ENCODE data around the gene LAMB3. TPM values are rescaled to one million over a fixed set of nuclear protein-coding genes. Genes with fewer than 3 reads are reported as not detected.

LAMB3 gene
- total and polyA plus RNA-seq, 4 experiments from 2014 or later, result 0.18 to 0.69 (median 0.38) TPM; not detected in 1

DNA sequence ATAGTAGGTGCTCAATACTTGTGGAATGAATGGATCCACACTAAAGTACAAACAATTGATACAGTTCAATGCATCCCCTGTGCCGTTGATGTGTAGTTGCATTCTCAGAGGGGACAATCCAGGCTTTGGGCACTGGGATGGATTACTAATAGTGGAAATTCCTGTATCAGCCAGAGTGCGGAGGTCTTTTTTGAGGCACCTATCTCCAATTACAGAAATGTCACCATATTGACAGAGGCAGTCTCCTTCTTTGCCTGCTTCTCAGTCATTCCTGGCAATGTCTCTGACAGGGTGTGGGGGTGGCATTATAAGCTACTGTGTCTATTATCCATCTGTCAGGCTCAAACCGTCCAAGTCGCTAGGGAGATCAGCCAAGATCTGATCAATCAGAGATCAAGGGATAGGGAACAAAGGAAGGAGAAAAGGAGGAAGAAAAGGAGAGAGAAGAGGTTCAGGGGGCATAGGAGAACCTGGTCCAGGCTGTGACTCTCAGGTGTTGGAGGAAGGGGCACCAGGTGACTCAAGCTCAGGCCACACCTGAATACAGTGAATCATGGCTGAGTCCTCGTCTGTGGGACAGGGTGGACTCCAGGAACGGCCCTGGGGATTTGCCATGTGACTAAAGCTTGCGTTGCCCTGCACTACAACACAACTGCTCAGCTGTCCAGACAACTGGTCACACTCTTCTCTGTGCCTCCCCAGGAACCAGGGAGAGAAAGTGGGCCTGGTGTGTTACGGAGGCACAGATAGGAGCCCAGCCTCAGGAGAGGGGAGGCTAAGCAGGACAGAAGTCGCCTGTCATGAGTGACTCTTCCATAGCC lies 3.4 kb upstream of the LAMB3 start:
- Histone ChIP-seq H3K27me3 (ENCODE audit: insufficient read depth, low read length) (no peaks in the 10 kb centered on the region), H3K27ac (ENCODE audit: low read depth, low read length) (no peak overlapping the region), H3K4me3 (ENCODE audit: low read length in 2 of 2) (no peak overlapping the region), H3K4me1 (ENCODE audit: insufficient read depth, low read length) (peaks cover 27% of the 10 kb centered on the region), H3K36me3 (ENCODE audit: insufficient read depth, low read length) (no peaks in the 10 kb centered on the region), H3K9me3 (ENCODE audit: control insufficient read depth in 1 of 2, low read length in 2 of 2) (no peaks in the 10 kb centered on the region)
- no peak overlapping the region for H3K4me3 Mint-ChIP-seq
- H3K27me3 Mint-ChIP-seq, result no peaks in the 10 kb centered on the region
- peak overlapping the region in 1 of 7 donors; percentile 75 for H3K27ac Mint-ChIP-seq
- peaks cover 19 to 47% (median 28%) of the 10 kb centered on the region in 4 donors for H3K4me1 Mint-ChIP-seq
- H3K36me3 Mint-ChIP-seq, result no peaks in the 10 kb centered on the region
- DNase-seq, result no peak
- ChIA-PET CTCF (ENCODE audit: partially characterized antibody) (no interaction called here), POLR2A (ENCODE audit: partially characterized antibody) (no interaction called here)
- H3K9me3 Mint-ChIP-seq, result no peaks in the 10 kb centered on the region
- intact Hi-C loops (cut with micrococcal nuclease), result no loop called here

DNA sequence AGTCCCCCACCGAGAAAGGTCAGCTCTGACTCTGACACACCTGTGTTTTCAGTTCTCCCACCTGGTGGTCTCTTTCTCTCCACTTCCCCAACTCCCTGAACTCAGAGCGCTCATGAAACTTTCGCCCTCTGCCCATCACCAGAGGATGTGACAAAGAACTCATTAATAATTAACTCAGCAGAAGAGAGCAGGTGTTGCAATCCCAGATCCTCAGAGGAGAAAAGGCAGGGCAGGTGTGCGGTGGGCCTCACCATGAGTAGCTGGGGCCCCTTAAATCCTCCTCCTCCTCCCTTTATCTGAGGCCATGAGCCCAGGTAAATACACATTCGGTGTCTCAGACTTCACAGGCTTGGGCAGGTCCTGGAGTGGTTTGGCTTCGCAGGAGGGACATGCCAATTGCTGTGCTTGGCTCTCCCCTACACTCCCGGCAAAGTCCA lies 1.7 kb upstream of the LAMB3 start:
- Histone ChIP-seq H3K27me3 (ENCODE audit: insufficient read depth, low read length) (no peaks in the 10 kb centered on the region), H3K27ac (ENCODE audit: low read depth, low read length) (no peak overlapping the region), H3K36me3 (ENCODE audit: insufficient read depth, low read length) (no peaks in the 10 kb centered on the region), H3K4me3 (ENCODE audit: low read length in 2 of 2) (no peak overlapping the region), H3K9me3 (ENCODE audit: control insufficient read depth in 1 of 2, low read length in 2 of 2) (no peaks in the 10 kb centered on the region), H3K4me1 (ENCODE audit: insufficient read depth, low read length) (peaks cover 26% of the 10 kb centered on the region)
- peaks cover 18 to 53% (median 27%) of the 10 kb centered on the region in 4 donors for H3K4me1 Mint-ChIP-seq
- H3K9me3 Mint-ChIP-seq, result no peaks in the 10 kb centered on the region
- CTCF ChIA-PET (ENCODE audit: partially characterized antibody), result interaction anchor here (1.3 to 1.4 kb wide), 3 partner anchors 19 to 77 kb away, joined by 3 to 5 read pairs (median 4); no protein-coding TSS in a partner anchor
- intact Hi-C loops (cut with micrococcal nuclease), result no loop called here
- no peak for DNase-seq
- H3K27ac Mint-ChIP-seq, result peak overlapping the region in 3 of 7 donors; percentile 3 to 51 (median 7)
- POLR2A ChIA-PET (ENCODE audit: partially characterized antibody), result no interaction called here
- no peak overlapping the region for H3K4me3 Mint-ChIP-seq
- no peaks in the 10 kb centered on the region for H3K36me3 Mint-ChIP-seq
- no peaks in the 10 kb centered on the region for H3K27me3 Mint-ChIP-seq

GRCh38 chr1:209652873-209653401 lies 712 bp upstream of the LAMB3 start:
- peak in 2 of 5 donors; percentile 6 to 50 for DNase-seq
- Histone ChIP-seq H3K4me1 (ENCODE audit: insufficient read depth, low read length) (peaks cover 26% of the 10 kb centered on the region), H3K27me3 (ENCODE audit: insufficient read depth, low read length) (no peaks in the 10 kb centered on the region), H3K36me3 (ENCODE audit: insufficient read depth, low read length) (no peaks in the 10 kb centered on the region), H3K4me3 (ENCODE audit: low read length in 2 of 2) (no peak overlapping the region), H3K27ac (ENCODE audit: low read depth, low read length) (no peak overlapping the region), H3K9me3 (ENCODE audit: control insufficient read depth in 1 of 2, low read length in 2 of 2) (no peaks in the 10 kb centered on the region)
- intact Hi-C loops (cut with micrococcal nuclease), result no loop called here
- H3K36me3 Mint-ChIP-seq, result no peaks in the 10 kb centered on the region
- H3K4me1 Mint-ChIP-seq, result peaks cover 18 to 48% (median 27%) of the 10 kb centered on the region in 4 donors
- H3K27me3 Mint-ChIP-seq, result no peaks in the 10 kb centered on the region
- no peak overlapping the region for H3K4me3 Mint-ChIP-seq
- H3K27ac Mint-ChIP-seq, result peak overlapping the region in 5 of 7 donors; percentile 32 to 77 (median 52)
- POLR2A ChIA-PET (ENCODE audit: partially characterized antibody), result interaction anchor here (1.5 kb wide), 1 partner anchor 12 kb away, joined by 3 read pairs; no protein-coding TSS in a partner anchor
- no peaks in the 10 kb centered on the region for H3K9me3 Mint-ChIP-seq
- CTCF ChIA-PET (ENCODE audit: partially characterized antibody), result interaction anchor here (1.1 to 1.6 kb wide), 4 partner anchors 20 to 95 kb away, joined by 3 to 5 read pairs (median 4); no protein-coding TSS in a partner anchor

GRCh38 chr1:209651138-209651587 lies 1.1 kb downstream of the LAMB3 start:
- Mint-ChIP-seq H3K9me3 (no peaks in the 10 kb centered on the region), H3K36me3 (no peaks in the 10 kb centered on the region), H3K4me1 (peaks cover 18 to 48% (median 28%) of the 10 kb centered on the region in 4 donors), H3K27me3 (no peaks in the 10 kb centered on the region), H3K27ac (peak overlapping the region in 4 of 7 donors; percentile 75 to 83 (median 78)), H3K4me3 (peak overlapping the region in 4 of 8 donors; percentile 22 to 43 (median 30))
- no peaks in the 10 kb centered on the region for H3K36me3 ChIP-seq (ENCODE audit: insufficient read depth, low read length)
- CTCF ChIA-PET (ENCODE audit: partially characterized antibody), result interaction anchor here (1.2 kb wide), 1 partner anchor 12 kb away, joined by 4 read pairs; no protein-coding TSS in a partner anchor
- intact Hi-C loops (cut with micrococcal nuclease), result no loop called here
- H3K4me3 ChIP-seq (ENCODE audit: low read length in 2 of 2), result no peak overlapping the region
- peaks cover 26% of the 10 kb centered on the region for H3K4me1 ChIP-seq (ENCODE audit: insufficient read depth, low read length)
- H3K27me3 ChIP-seq (ENCODE audit: insufficient read depth, low read length), result no peaks in the 10 kb centered on the region
- DNase-seq, result peak in 4 of 5 donors; percentile 26 to 65 (median 32)
- POLR2A ChIA-PET (ENCODE audit: partially characterized antibody), result interaction anchor here (1.4 kb wide), 1 partner anchor 35 kb away, joined by 5 read pairs; no protein-coding TSS in a partner anchor
- H3K27ac ChIP-seq (ENCODE audit: low read depth, low read length), result no peak overlapping the region
- no peaks in the 10 kb centered on the region for H3K9me3 ChIP-seq (ENCODE audit: control insufficient read depth in 1 of 2, low read length in 2 of 2)

DNA sequence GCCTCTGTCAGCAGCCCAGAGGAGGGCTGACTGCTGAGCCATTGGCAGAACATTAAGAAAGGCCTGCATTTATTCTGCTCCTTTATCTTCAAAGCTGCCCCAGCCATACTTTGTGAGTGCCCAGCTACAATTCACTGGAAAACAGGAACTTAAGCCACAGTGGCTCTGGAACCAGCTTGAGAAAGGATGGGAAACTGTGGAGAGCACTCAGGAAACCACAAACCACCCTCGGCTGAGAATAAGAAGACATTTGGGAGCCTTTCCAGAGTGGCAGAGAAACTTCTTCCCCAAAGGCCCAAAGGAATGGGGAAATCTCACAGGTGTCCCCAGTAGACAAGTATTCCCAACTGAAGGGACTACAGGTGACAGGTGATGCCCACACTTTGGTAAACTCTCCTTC lies 1.8 kb downstream of the LAMB3 start:
- Mint-ChIP-seq H3K4me1 (peaks cover 21 to 48% (median 28%) of the 10 kb centered on the region in 4 donors), H3K27ac (peak overlapping the region in 3 of 7 donors; percentile 26 to 76 (median 40)), H3K36me3 (no peaks in the 10 kb centered on the region), H3K4me3 (peak overlapping the region in 3 of 8 donors; percentile 4 to 51 (median 41)), H3K27me3 (no peaks in the 10 kb centered on the region), H3K9me3 (no peaks in the 10 kb centered on the region)
- Histone ChIP-seq H3K27ac (ENCODE audit: low read depth, low read length) (no peak overlapping the region), H3K9me3 (ENCODE audit: control insufficient read depth in 1 of 2, low read length in 2 of 2) (no peaks in the 10 kb centered on the region), H3K4me3 (ENCODE audit: low read length in 2 of 2) (no peak overlapping the region), H3K4me1 (ENCODE audit: insufficient read depth, low read length) (peaks cover 26% of the 10 kb centered on the region), H3K27me3 (ENCODE audit: insufficient read depth, low read length) (no peaks in the 10 kb centered on the region), H3K36me3 (ENCODE audit: insufficient read depth, low read length) (no peaks in the 10 kb centered on the region)
- ChIA-PET POLR2A (ENCODE audit: partially characterized antibody) (no interaction called here), CTCF (ENCODE audit: partially characterized antibody) (interaction anchor here (1.1 to 2.3 kb wide), 3 partner anchors 11 to 86 kb away, joined by 4 to 7 read pairs (median 4); no protein-coding TSS in a partner anchor)
- intact Hi-C loops (cut with micrococcal nuclease), result no loop called here
- DNase-seq, result no peak

- ChIA-PET CTCF (ENCODE audit: partially characterized antibody) (interaction anchor here (1.1 to 2.3 kb wide), 3 partner anchors 72 to 84 kb away, joined by 3 to 7 read pairs (median 4); no protein-coding TSS in a partner anchor), POLR2A (ENCODE audit: partially characterized antibody) (interaction anchor here (1.4 kb wide), 1 partner anchor 26 kb away, joined by 3 read pairs; the partner anchor contains the start of gene G0S2)
- Histone ChIP-seq H3K27me3 (ENCODE audit: insufficient read depth, low read length) (no peaks in the 10 kb centered on the region), H3K36me3 (ENCODE audit: insufficient read depth, low read length) (no peaks in the 10 kb centered on the region), H3K4me1 (ENCODE audit: insufficient read depth, low read length) (peaks cover 26% of the 10 kb centered on the region), H3K9me3 (ENCODE audit: control insufficient read depth in 1 of 2, low read length in 2 of 2) (no peaks in the 10 kb centered on the region), H3K27ac (ENCODE audit: low read depth, low read length) (no peak overlapping the region), H3K4me3 (ENCODE audit: low read length in 2 of 2) (no peak overlapping the region)
- Mint-ChIP-seq H3K9me3 (no peaks in the 10 kb centered on the region), H3K4me1 (peaks cover 21 to 42% (median 28%) of the 10 kb centered on the region in 4 donors), H3K4me3 (no peak overlapping the region), H3K27ac (peak overlapping the region in 2 of 7 donors; percentile 8 to 61), H3K36me3 (no peaks in the 10 kb centered on the region), H3K27me3 (no peaks in the 10 kb centered on the region)
- intact Hi-C loops (cut with micrococcal nuclease), result no loop called here
- DNase-seq, result no peak
Observed at GRCh38 chr1:209648931-209649776, 3.1 kb downstream of the LAMB3 start.

Data from CD4-positive, alpha-beta memory T cell (primary cell).